HepG2 (cell line): ENCODE measurements around the gene C1orf35. TPM values are rescaled to one million over a fixed set of nuclear protein-coding genes. Genes with fewer than 3 reads are reported as not detected.
A peak's percentile ranks its signal among the peaks of the same experiment; 100 is the strongest.

Source experiments
- CERS6 ChIP-seq: sonication (generic); formaldehyde crosslinking; IDR thresholded peaks from 2 replicates; pipeline ENCODE4 v1.5.0; 2020; ENCODE audit warnings: missing genetic modification reagents
- MEF2D ChIP-seq: sonication (generic); formaldehyde crosslinking; IDR thresholded peaks from 2 replicates; pipeline ENCODE4 v1.5.1; 2020; ENCODE audit warnings: mild to moderate bottlenecking, missing genetic modification reagents
- MIER3 ChIP-seq: IDR thresholded peaks from 2 replicates; pipeline ENCODE4 v1.6.1; 2016; ENCODE audit warnings: missing compliant biosample characterization, borderline replicate concordance
- TEAD2 ChIP-seq: sonication (generic); formaldehyde crosslinking; IDR thresholded peaks from 2 replicates; pipeline ENCODE4 v1.9.0; 2021; ENCODE audit warnings: missing genetic modification reagents
- TFDP2 ChIP-seq: sonication (generic); formaldehyde crosslinking; IDR thresholded peaks from 2 replicates; pipeline ENCODE4 v1.4.0; 2020; ENCODE audit warnings: missing genetic modification reagents
- ZBTB33 ChIP-seq: sonication (generic); formaldehyde crosslinking; IDR thresholded peaks from 2 replicates; pipeline ENCODE4 v1.4.0; 2020; ENCODE audit warnings: missing genetic modification reagents
- ZMAT5 ChIP-seq: sonication (generic); formaldehyde crosslinking; IDR thresholded peaks from 2 replicates; pipeline ENCODE4 v1.5.0; 2020; ENCODE audit warnings: mild to moderate bottlenecking, low read depth, missing genetic modification reagents, borderline replicate concordance
- ZNF407 ChIP-seq: sonication (generic); formaldehyde crosslinking; IDR thresholded peaks from one replicate; pipeline ENCODE4 v1.5.1; 2020; ENCODE audit warnings: mild to moderate bottlenecking, missing genetic modification reagents; ENCODE audit errors: not compliant biosample characterization
- ZNF749 ChIP-seq: sonication (generic); formaldehyde crosslinking; IDR thresholded peaks from 2 replicates; pipeline ENCODE4 v1.8.0; 2022; ENCODE audit warnings: mild to moderate bottlenecking, missing genetic modification reagents, moderate library complexity, borderline replicate concordance
- polyA plus RNA-seq, 8 experiments: library from polyadenylated mRNA; depleted of rRNA in 3 of 8; stranded (reverse) in 7 of 8; unstranded in 1 of 8; fragments of >200 nt; fragmentation: Illumina TruSeq in 4 of 8; extraction: Trizol in 4 of 8; gene quantifications; 2 replicates each; pipeline versions ENCODE4 v1.2.1 to v1.2.3, GENCODE V29; 2011 to 2016; ENCODE audit warnings: low read depth in 4 of 8, missing spikeins in 1 of 8, mixed read lengths in 1 of 8; ENCODE audit not compliant: insufficient read depth in 1 of 8
- total RNA-seq, 5 experiments: library from RNA; depleted of rRNA; stranded (reverse); fragments of >200 nt; fragmentation: Illumina TruSeq; extraction: Trizol; gene quantifications; 2 replicates each; pipeline ENCODE4 v1.2.3, GENCODE V29; 2016; ENCODE audit warnings: low read depth in 1 of 5
- TF ChIP-seq, protein P1 (sequence below): sonication (generic); formaldehyde crosslinking; IDR thresholded peaks from 2 replicates; pipeline ENCODE4 v1.5.1; 2020; ENCODE audit warnings: mild to moderate bottlenecking, missing genetic modification reagents

C1orf35 gene
- total and polyA plus RNA-seq, 2 of the 13 experiments (the other 11 are each of a cell fraction or from before 2014, with no cell fraction given): 8.1 to 19.3 TPM

DNA sequence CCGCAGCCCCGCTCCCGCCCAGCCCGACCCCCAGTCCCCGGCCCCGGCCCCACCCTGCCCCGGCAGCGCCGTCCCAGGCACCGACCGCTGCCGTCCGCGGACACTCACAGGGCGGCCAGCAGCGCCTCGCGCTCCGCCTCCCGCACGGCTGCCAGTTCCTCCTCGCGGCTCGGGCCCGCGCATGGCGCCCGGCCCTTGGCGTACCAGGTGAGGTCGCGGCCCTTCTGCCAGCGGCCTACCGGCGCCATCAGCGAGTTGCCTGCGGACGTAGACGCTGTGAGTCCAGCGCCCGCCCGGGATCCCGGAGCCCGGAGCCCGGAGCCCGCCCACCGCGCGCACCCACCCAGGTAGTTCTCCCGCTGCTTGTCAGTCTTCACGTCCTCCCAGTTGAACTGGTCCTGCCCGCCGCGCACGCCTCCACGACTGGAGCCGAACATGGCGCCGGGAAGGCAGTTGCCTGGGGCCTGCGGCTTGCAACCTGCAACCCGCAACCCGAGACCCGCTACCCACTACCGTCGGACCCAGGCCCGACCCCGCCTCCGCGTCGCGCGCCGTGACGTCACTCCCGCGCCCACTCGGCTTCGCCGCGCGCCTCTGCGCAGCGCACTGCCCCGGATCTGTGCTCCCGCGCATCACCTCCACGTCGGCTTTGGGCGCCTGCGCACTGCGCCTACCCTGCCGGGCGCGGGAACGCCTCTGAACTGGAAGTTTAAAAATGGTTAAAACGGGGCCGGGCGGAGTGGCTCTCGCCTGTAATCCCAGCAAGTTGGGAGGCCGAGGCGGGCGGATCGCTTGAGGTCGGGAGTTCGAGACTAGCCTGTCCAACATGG lies at the start of gene C1orf35 (continued):
- TF ChIP-seq ZMAT5 (CRISPR knock-in tag) (no peak), MIER3 (CRISPR knock-in tag) (peak; percentile 75; the same call in 1 of the 2 replicates), CERS6 (CRISPR knock-in tag) (0 out of 2 replicates have a peak, but pooled peaks have one; percentile 56), ZNF407 (CRISPR knock-in tag) (no peak), ZBTB33 (peak; percentile 45), TEAD2 (CRISPR knock-in tag) (0 out of 2 replicates have a peak, but pooled peaks have one; percentile 20), ZNF749 (CRISPR knock-in tag) (0 out of 2 replicates have a peak, but pooled peaks have one; percentile 71), TFDP2 (CRISPR knock-in tag) (peak; percentile 98), MEF2D (peak; percentile 40; the same call in 1 of the 2 replicates)
- TF ChIP-seq, protein P1, sequence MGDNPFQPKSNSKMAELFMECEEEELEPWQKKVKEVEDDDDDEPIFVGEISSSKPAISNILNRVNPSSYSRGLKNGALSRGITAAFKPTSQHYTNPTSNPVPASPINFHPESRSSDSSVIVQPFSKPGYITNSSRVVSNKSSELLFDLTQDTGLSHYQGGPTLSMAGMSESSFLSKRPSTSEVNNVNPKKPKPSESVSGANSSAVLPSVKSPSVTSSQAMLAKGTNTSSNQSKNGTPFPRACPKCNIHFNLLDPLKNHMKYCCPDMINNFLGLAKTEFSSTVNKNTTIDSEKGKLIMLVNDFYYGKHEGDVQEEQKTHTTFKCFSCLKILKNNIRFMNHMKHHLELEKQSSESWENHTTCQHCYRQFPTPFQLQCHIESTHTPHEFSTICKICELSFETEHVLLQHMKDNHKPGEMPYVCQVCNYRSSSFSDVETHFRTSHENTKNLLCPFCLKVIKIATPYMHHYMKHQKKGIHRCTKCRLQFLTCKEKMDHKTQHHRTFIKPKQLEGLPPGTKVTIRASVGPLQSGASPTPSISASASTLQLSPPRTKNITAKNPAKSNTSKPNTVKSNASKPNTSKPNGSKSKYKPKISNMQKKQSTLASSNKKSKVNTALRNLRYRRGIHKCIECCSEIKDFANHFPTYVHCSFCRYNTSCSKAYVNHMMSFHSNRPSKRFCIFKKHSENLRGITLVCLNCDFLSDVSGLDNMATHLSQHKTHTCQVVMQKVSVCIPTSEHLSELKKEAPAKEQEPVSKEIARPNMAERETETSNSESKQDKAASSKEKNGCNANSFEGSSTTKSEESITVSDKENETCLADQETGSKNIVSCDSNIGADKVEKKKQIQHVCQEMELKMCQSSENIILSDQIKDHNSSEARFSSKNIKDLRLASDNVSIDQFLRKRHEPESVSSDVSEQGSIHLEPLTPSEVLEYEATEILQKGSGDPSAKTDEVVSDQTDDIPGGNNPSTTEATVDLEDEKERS: 0 out of 2 replicates have a peak, but pooled peaks have one; percentile 35
